HUES64 (cell line): ENCODE measurements around the gene BIN1.

Source experiments
- H3K27ac ChIP-seq: 2 replicates; pipeline ENCODE4 v1.7.0; 2013; ENCODE audit warnings: low read depth, low read length, inconsistent platforms
- H3K27me3 ChIP-seq: 2 replicates; pipeline ENCODE4 v1.6.1; 2013; ENCODE audit warnings: mild to moderate bottlenecking, low read length; ENCODE audit not compliant: insufficient read depth
- H3K36me3 ChIP-seq: 2 replicates; pipeline ENCODE4 v1.6.1; 2013; ENCODE audit warnings: mild to moderate bottlenecking, low read length; ENCODE audit not compliant: insufficient read depth
- H3K4me1 ChIP-seq: 2 replicates; pipeline ENCODE4 v1.6.1; 2013; ENCODE audit warnings: mild to moderate bottlenecking, low read length, moderate library complexity; ENCODE audit not compliant: insufficient read depth
- H3K4me3 ChIP-seq: 2 replicates; pipeline ENCODE4 v1.5.1; 2013; ENCODE audit warnings: mild to moderate bottlenecking, low read length, moderate library complexity
- H3K9ac ChIP-seq: 2 replicates; pipeline ENCODE4 v1.6.1; 2013; ENCODE audit warnings: mild to moderate bottlenecking, low read depth, low read length
- H3K9me3 ChIP-seq: 2 replicates; pipeline ENCODE4 v1.6.1; 2013; ENCODE audit warnings: low read depth, low read length; ENCODE audit not compliant: insufficient read depth
- WGBS: fragments of 150-250, 120-280 bp; methylation state at CpG from one replicate; pipeline ENCODE4 v1.1.7; 2013; ENCODE audit warnings: missing lambda C conversion rate; 5-methylcytosine and 5-hydroxymethylcytosine counted together

Gene BIN1

GRCh38 chr2:127025359-127026166 is 81.4 kb downstream of the BIN1 start:
- Histone ChIP-seq H3K27me3 (no peaks in the 10 kb centered on the region), H3K4me1 (peaks cover 7% of the 10 kb centered on the region; the same call in 1 of the 2 replicates), H3K4me3 (peak overlapping the region; percentile 66), H3K9ac (peak overlapping the region; percentile 64), H3K9me3 (no peaks in the 10 kb centered on the region), H3K36me3 (no peaks in the 10 kb centered on the region), H3K27ac (0 out of 2 replicates have a peak overlapping the region, but pooled peaks have one; percentile 41)
- under 1% methylated on average over 39 of the region's 39 CpGs for WGBS

DNA sequence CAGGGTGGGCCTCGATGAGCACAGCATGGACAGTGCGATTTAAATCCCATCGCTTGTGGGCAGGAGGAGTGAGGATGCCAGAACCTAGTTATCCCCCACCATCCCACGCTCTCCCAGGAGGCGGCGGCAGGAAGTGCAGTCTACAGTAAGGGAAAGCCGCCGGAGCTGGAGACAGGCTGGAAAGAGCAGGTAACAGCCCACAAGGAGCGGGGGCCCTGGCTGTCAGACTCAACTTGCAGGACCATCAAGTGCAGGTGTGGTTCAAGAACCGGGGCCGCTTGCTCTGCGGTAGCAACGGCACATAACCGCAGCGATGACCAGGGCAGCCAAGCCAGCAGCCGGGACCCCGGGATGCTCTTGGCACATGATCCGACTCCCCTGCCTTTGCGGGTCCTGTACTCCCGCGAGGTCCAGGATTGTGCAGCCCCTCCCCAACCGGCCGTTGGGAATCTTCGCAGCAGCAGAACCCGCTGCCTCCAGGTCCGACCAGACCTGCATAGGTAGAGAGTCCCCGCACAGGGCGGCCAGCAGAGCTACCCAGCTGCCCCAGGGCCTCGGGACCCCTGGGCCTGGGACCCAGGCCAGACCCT is 82.1 kb downstream of the BIN1 start:
- 0 out of 2 replicates have a peak overlapping the region, but pooled peaks have one; percentile 41 for H3K27ac ChIP-seq
- peaks cover 7% of the 10 kb centered on the region; the same call in 1 of the 2 replicates for H3K4me1 ChIP-seq
- peak overlapping the region; percentile 66 for H3K4me3 ChIP-seq
- peak overlapping the region; percentile 64 for H3K9ac ChIP-seq
- 2% methylated on average over 29 of the region's 29 CpGs for WGBS
- no peaks in the 10 kb centered on the region for H3K9me3 ChIP-seq
- no peaks in the 10 kb centered on the region for H3K27me3 ChIP-seq
- H3K36me3 ChIP-seq = no peaks in the 10 kb centered on the region

GRCh38 chr2:127023504-127023903 is 83.5 kb downstream of the BIN1 start:
- H3K4me3 ChIP-seq = no peak overlapping the region
- H3K9ac ChIP-seq = no peak overlapping the region
- no peaks in the 10 kb centered on the region for H3K36me3 ChIP-seq
- H3K27me3 ChIP-seq = no peaks in the 10 kb centered on the region
- peaks cover 7% of the 10 kb centered on the region; the same call in 1 of the 2 replicates for H3K4me1 ChIP-seq
- H3K27ac ChIP-seq = no peak overlapping the region
- 94% methylated on average over 1 of the region's 1 CpG for WGBS
- H3K9me3 ChIP-seq = no peaks in the 10 kb centered on the region

- 94% methylated on average over 10 of the region's 10 CpGs for WGBS
- H3K27ac ChIP-seq = no peak overlapping the region
- no peaks in the 10 kb centered on the region for H3K9me3 ChIP-seq
- peaks cover 7% of the 10 kb centered on the region; the same call in 1 of the 2 replicates for H3K4me1 ChIP-seq
- no peak overlapping the region for H3K9ac ChIP-seq
- H3K4me3 ChIP-seq = no peak overlapping the region
- no peaks in the 10 kb centered on the region for H3K36me3 ChIP-seq
- no peaks in the 10 kb centered on the region for H3K27me3 ChIP-seq
Observed at GRCh38 chr2:127022817-127023216, 84.1 kb downstream of the BIN1 start.

GRCh38 chr2:127020536-127020935 is 86.4 kb downstream of the BIN1 start:
- no peaks in the 10 kb centered on the region for H3K27me3 ChIP-seq
- H3K27ac ChIP-seq = no peak overlapping the region
- 81% methylated on average over 3 of the region's 3 CpGs for WGBS
- no peaks in the 10 kb centered on the region for H3K36me3 ChIP-seq
- H3K4me3 ChIP-seq = no peak overlapping the region
- 0 out of 2 replicates have a peak, but pooled peaks cover 3% of the 10 kb centered on the region for H3K4me1 ChIP-seq
- no peaks in the 10 kb centered on the region for H3K9me3 ChIP-seq
- no peak overlapping the region for H3K9ac ChIP-seq

DNA sequence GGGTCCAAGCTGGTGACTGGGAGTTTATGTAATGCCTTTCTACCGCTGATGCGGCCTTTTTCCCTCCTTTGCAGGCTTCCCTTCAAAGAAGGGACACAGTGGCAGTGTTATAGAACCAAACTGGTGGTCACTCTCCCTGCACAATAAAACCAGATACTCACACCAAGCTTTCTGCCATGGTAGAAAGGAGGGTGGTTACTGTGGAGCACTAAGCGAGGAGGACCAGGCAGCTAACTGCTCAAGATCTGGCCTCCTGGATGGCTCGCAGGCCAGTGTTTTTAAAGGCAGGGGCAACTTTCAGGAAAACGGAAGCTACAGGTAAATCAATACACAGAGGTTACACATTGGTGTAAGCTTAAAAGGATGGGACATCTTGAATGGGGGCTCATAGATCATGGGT is 89.4 kb downstream of the BIN1 start:
- WGBS = 95% methylated on average over 5 of the region's 5 CpGs
- 0 out of 2 replicates have a peak, but pooled peaks cover 3% of the 10 kb centered on the region for H3K4me1 ChIP-seq
- no peaks in the 10 kb centered on the region for H3K36me3 ChIP-seq
- no peak overlapping the region for H3K27ac ChIP-seq
- no peaks in the 10 kb centered on the region for H3K27me3 ChIP-seq
- H3K9me3 ChIP-seq = no peaks in the 10 kb centered on the region
- H3K4me3 ChIP-seq = no peak overlapping the region
- H3K9ac ChIP-seq = no peak overlapping the region

DNA sequence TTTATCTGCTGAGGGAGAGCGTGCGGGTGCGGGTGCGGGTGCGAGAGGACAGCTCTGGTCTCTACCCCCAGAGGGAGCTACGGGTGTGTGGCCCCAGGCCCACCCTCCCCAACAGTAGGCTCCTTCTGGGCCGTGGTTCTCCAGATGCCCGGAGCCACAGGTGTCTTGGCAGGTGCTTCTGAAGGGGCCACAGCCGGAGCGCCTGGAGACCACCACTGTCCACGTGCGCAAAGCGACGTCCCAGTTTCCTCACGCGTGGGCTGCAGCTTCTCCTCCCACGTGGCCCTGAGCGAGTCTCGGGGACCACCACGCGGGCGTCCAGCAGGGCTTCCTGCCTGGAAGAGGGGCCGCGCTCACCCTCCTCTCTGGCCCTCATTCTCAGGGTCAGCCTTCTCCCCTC is 90.6 kb downstream of the BIN1 start:
- Histone ChIP-seq H3K36me3 (no peaks in the 10 kb centered on the region), H3K27ac (no peak overlapping the region), H3K4me3 (no peak overlapping the region), H3K9ac (no peak overlapping the region), H3K9me3 (no peaks in the 10 kb centered on the region), H3K27me3 (0 out of 2 replicates have a peak, but pooled peaks cover 2% of the 10 kb centered on the region), H3K4me1 (0 out of 2 replicates have a peak, but pooled peaks cover 3% of the 10 kb centered on the region)
- 95% methylated on average over 24 of the region's 24 CpGs for WGBS

- no peaks in the 10 kb centered on the region for H3K9me3 ChIP-seq
- H3K9ac ChIP-seq = no peak overlapping the region
- H3K4me1 ChIP-seq = 0 out of 2 replicates have a peak, but pooled peaks cover 3% of the 10 kb centered on the region
- no peak overlapping the region for H3K4me3 ChIP-seq
- no peaks in the 10 kb centered on the region for H3K36me3 ChIP-seq
- no peak overlapping the region for H3K27ac ChIP-seq
- 90% methylated on average over 8 of the region's 8 CpGs for WGBS
- H3K27me3 ChIP-seq = 0 out of 2 replicates have a peak, but pooled peaks cover 2% of the 10 kb centered on the region
Observed at GRCh38 chr2:127015106-127015910, 91.6 kb downstream of the BIN1 start.

- Histone ChIP-seq H3K27me3 (0 out of 2 replicates have a peak, but pooled peaks cover 2% of the 10 kb centered on the region), H3K9me3 (no peaks in the 10 kb centered on the region), H3K9ac (no peak overlapping the region), H3K36me3 (no peaks in the 10 kb centered on the region), H3K4me1 (0 out of 2 replicates have a peak, but pooled peaks cover 3% of the 10 kb centered on the region), H3K4me3 (no peak overlapping the region), H3K27ac (no peak overlapping the region)
- WGBS = 67% methylated on average over 3 of the region's 4 CpGs
Observed at GRCh38 chr2:127014630-127015029, 92.3 kb downstream of the BIN1 start.

DNA sequence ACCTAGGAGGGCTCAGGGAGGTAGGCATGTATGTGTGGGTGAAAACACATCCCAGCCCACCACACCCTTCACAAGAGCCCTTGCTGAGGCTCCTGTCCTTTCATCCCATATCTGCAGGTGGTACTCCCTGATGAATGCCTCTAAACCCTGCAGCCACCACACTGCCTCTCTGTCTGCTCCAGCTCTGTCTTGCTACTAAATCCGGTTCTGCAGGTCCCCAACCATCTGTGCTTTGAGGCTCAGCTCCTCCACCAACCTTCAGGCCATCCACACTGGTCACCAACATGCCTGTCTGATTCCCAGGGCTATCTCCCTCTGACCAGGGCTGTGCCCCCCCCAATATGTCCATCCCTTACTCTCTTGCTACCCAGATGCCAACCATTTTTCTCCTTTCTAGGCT is 92.7 kb downstream of the BIN1 start:
- no peaks in the 10 kb centered on the region for H3K9me3 ChIP-seq
- no peak overlapping the region for H3K4me3 ChIP-seq
- H3K27me3 ChIP-seq = 0 out of 2 replicates have a peak, but pooled peaks cover 2% of the 10 kb centered on the region
- 73% methylated on average over 1 of the region's 1 CpG for WGBS
- 0 out of 2 replicates have a peak, but pooled peaks cover 3% of the 10 kb centered on the region for H3K4me1 ChIP-seq
- H3K9ac ChIP-seq = no peak overlapping the region
- no peak overlapping the region for H3K27ac ChIP-seq
- no peaks in the 10 kb centered on the region for H3K36me3 ChIP-seq
